Measurements from ENCODE around the gene PYGB. TPM values are rescaled to one million over a fixed set of nuclear protein-coding genes. Genes with fewer than 3 reads are reported as not detected.

PYGB gene
- total RNA-seq, 3 donors from 2014 or later: 247 to 252 (median 247) TPM

GRCh38 chr20:25306991-25307903 lies 59.4 kb downstream of the PYGB start:
- Histone ChIP-seq H3K36me3 (ENCODE audit: low read depth) (no peaks in the 10 kb centered on the region), H3K4me3 (no peak overlapping the region), H3K9me3 (no peaks in the 10 kb centered on the region), H3K4me1 (ENCODE audit: low read depth) (peaks cover 31% of the 10 kb centered on the region)
- DNase-seq (peak in 2 of 3 donors; percentile 26 to 34), ATAC-seq (no peak)
- TF ChIP-seq CTCF (IDR thresholded peaks at IDR 0.05): no peak
- intact Hi-C loops (cut with DNase I, micrococcal nuclease): loop anchor here (5.0 to 10.0 kb wide), 2 partner anchors 88 to 95 kb away; partner anchors contain the start of gene ABHD12 (in 1 of the 2)

GRCh38 chr20:25308083-25308491 lies 60.2 kb downstream of the PYGB start:
- Histone ChIP-seq H3K36me3 (ENCODE audit: low read depth) (no peaks in the 10 kb centered on the region), H3K4me1 (ENCODE audit: low read depth) (peaks cover 31% of the 10 kb centered on the region), H3K4me3 (no peak overlapping the region), H3K9me3 (no peaks in the 10 kb centered on the region)
- TF ChIP-seq CTCF (IDR thresholded peaks at IDR 0.05): no peak
- intact Hi-C loops (cut with DNase I, micrococcal nuclease): loop anchor here (5.0 to 10.0 kb wide), 2 partner anchors 87 to 94 kb away; partner anchors contain the start of gene ABHD12 (in 1 of the 2)
- peak in 2 of 3 donors; percentile 31 to 50 for DNase-seq
- no peak for ATAC-seq

- ATAC-seq: no peak
- no peak overlapping the region for H3K4me3 ChIP-seq
- TF ChIP-seq CTCF (IDR thresholded peaks at IDR 0.05): no peak
- intact Hi-C loops (cut with DNase I, micrococcal nuclease): loop anchor here (5.0 to 10.0 kb wide), 2 partner anchors 86 to 93 kb away; partner anchors contain the start of gene ABHD12 (in 1 of the 2)
- peaks cover 31% of the 10 kb centered on the region for H3K4me1 ChIP-seq (ENCODE audit: low read depth)
- no peaks in the 10 kb centered on the region for H3K9me3 ChIP-seq
- no peaks in the 10 kb centered on the region for H3K36me3 ChIP-seq (ENCODE audit: low read depth)
- peak in 2 of 3 donors; percentile 34 to 67 for DNase-seq
Observed at GRCh38 chr20:25308671-25309394, 60.9 kb downstream of the PYGB start.

DNA sequence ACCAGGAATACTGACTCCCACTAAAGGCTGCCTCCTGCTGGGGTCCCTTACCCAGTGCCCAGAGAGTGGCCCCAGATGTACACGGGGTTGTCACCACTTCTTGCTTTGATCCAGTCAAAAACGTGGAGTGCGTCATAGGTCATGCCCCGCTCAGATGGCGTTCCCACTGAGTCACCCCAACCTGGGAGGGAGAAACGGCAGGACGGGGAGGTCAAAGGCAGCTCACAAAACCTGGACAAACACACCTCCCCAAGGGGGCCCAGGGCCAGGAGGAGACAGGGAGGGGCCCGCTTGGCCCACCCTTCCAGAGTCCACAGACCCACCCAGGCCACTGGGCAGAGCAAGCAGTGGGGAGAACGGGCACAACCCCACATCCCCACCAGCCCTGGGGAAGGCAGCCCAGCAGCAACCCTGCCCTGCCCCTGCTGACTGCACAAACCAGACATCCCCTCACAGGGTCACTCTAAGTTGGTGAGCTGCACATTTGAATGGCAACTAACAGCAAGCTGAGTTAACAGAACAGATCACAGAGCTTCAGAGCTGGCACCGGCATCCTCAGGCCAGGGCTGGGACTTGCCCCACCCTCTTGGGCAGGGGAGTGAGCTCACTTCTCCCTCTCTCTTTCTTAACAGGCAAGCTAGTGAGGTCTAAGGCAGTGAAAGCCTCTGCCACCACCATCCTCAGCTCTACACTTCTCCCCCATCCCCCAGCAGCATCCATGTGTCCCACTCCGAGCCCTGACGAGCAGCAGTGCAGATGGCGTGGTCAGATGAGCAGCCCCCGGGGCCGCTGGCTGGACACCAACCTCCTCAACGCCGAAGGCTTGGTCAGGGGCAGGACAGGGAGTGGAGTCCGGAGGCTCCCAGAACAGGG lies 61.7 kb downstream of the PYGB start:
- Histone ChIP-seq H3K36me3 (ENCODE audit: low read depth) (no peaks in the 10 kb centered on the region), H3K9me3 (no peaks in the 10 kb centered on the region), H3K4me3 (no peak overlapping the region), H3K4me1 (ENCODE audit: low read depth) (peaks cover 31% of the 10 kb centered on the region)
- peak; percentile 62 to 80 (median 75) for DNase-seq
- peak; percentile 79 for ATAC-seq
- intact Hi-C loops (cut with DNase I, micrococcal nuclease): loop anchor here (5.0 to 10.0 kb wide), 2 partner anchors 85 to 93 kb away; partner anchors contain the start of gene ABHD12 (in 1 of the 2)
- TF ChIP-seq CTCF (IDR thresholded peaks at IDR 0.05): no peak
